GM19452 (cell line): ENCODE results near the gene IDH2.
A peak's percentile ranks its signal among the peaks of the same experiment; 100 is the strongest.
"Not testable (repeated sequence)": the region's sequence is repeated elsewhere in the genome, so short reads cannot be mapped to it uniquely, and the experiment has no call there.

ENCODE experiments used
- ATAC-seq: cut with Tn5 transposase; IDR thresholded peaks from one replicate; pipeline ENCODE4 v1.9.1; 2021; ENCODE audit not compliant: unreplicated experiment

IDH2 gene

GRCh38 chr15:90115783-90116182 is 13.5 kb upstream of the IDH2 start:
- ATAC-seq, result no peak

GRCh38 chr15:90114451-90114901 is 12.2 kb upstream of the IDH2 start:
- no peak for ATAC-seq

- no peak for ATAC-seq
Observed at GRCh38 chr15:90113166-90113565, 10.9 kb upstream of the IDH2 start.

- not testable (repeated sequence) for ATAC-seq
Observed at GRCh38 chr15:90109163-90109751, 7.0 kb upstream of the IDH2 start.

- ATAC-seq, result not testable (repeated sequence)
Observed at GRCh38 chr15:90108038-90108437, 5.8 kb upstream of the IDH2 start.

GRCh38 chr15:90106522-90107117 is 4.4 kb upstream of the IDH2 start:
- no peak for ATAC-seq

- ATAC-seq, result no peak
Observed at GRCh38 chr15:90105521-90105920, 3.3 kb upstream of the IDH2 start.

GRCh38 chr15:90104551-90104950 is 2.3 kb upstream of the IDH2 start:
- ATAC-seq, result no peak

- no peak for ATAC-seq
Observed at GRCh38 chr15:90103701-90104329, 1.5 kb upstream of the IDH2 start.

- ATAC-seq, result no peak
Observed at GRCh38 chr15:90101130-90101968, 919 bp downstream of the IDH2 start.

- ATAC-seq, result no peak
Observed at GRCh38 chr15:90099868-90100831, 2.1 kb downstream of the IDH2 start.

- no peak for ATAC-seq
Observed at GRCh38 chr15:90099072-90099867, 3.0 kb downstream of the IDH2 start.

- ATAC-seq, result peak; percentile 47
Observed at GRCh38 chr15:90097475-90097874, 4.8 kb downstream of the IDH2 start.

- ATAC-seq, result peak; percentile 38
Observed at GRCh38 chr15:90095521-90095959, 6.7 kb downstream of the IDH2 start.

GRCh38 chr15:90091156-90091931 is 10.9 kb downstream of the IDH2 start:
- no peak for ATAC-seq

- no peak for ATAC-seq
Observed at GRCh38 chr15:90090226-90090848, 11.9 kb downstream of the IDH2 start.

- ATAC-seq, result no peak
Observed at GRCh38 chr15:90087454-90088154, 14.7 kb downstream of the IDH2 start.

GRCh38 chr15:90086868-90087268 is 15.4 kb downstream of the IDH2 start:
- no peak for ATAC-seq
